ENCODE results near the gene U2SURP.

U2SURP gene

GRCh38 chr3:143083781-143084180 is 82.4 kb downstream of the U2SURP start:
- Histone ChIP-seq H3K9me2 (replicated peaks; ENCODE audit: control insufficient read depth, low read length) (no peaks in the 10 kb centered on the region), H3F3A (ENCODE audit: control insufficient read depth, insufficient read depth) (no peaks in the 10 kb centered on the region), H3K4me2 (ENCODE audit: low read length) (no peak overlapping the region), H3K4me3 (ENCODE audit: low read length) (no peak overlapping the region), H3K4me1 (ENCODE audit: control insufficient read depth, low read length) (peaks cover 33% of the 10 kb centered on the region), H3K27me3 (ENCODE audit: control insufficient read depth, low read length) (no peaks in the 10 kb centered on the region), H3K79me2 (ENCODE audit: control insufficient read depth, low read length) (no peaks in the 10 kb centered on the region), H3K36me3 (ENCODE audit: control insufficient read depth, low read length) (no peaks in the 10 kb centered on the region), H3K9me3 (ENCODE audit: control insufficient read depth, insufficient read depth, low read length) (no peaks in the 10 kb centered on the region), H4K20me1 (ENCODE audit: control insufficient read depth, insufficient read depth, low read depth, low read length) (no peaks in the 10 kb centered on the region), H3K27ac (ENCODE audit: low read depth, low read length) (no peak overlapping the region)
- TF ChIP-seq EZH2phosphoT487 (IDR thresholded peaks at IDR 0.05; ENCODE audit: borderline replicate concordance, low read length) (no peak), CTCF (IDR thresholded peaks at IDR 0.05; ENCODE audit: low read depth, low read length, poor library complexity, severe bottlenecking) (no peak)

- no peaks in the 10 kb centered on the region for H3F3A ChIP-seq (ENCODE audit: control insufficient read depth, insufficient read depth)
- H4K20me1 ChIP-seq (ENCODE audit: control insufficient read depth, insufficient read depth, low read depth, low read length), result no peaks in the 10 kb centered on the region
- H3K4me3 ChIP-seq (ENCODE audit: low read length), result no peak overlapping the region
- no peaks in the 10 kb centered on the region for H3K79me2 ChIP-seq (ENCODE audit: control insufficient read depth, low read length)
- peaks cover 33% of the 10 kb centered on the region for H3K4me1 ChIP-seq (ENCODE audit: control insufficient read depth, low read length)
- H3K27me3 ChIP-seq (ENCODE audit: control insufficient read depth, low read length), result no peaks in the 10 kb centered on the region
- no peak overlapping the region for H3K27ac ChIP-seq (ENCODE audit: low read depth, low read length)
- no peaks in the 10 kb centered on the region for H3K9me2 ChIP-seq (replicated peaks; ENCODE audit: control insufficient read depth, low read length)
- H3K9me3 ChIP-seq (ENCODE audit: control insufficient read depth, insufficient read depth, low read length), result no peaks in the 10 kb centered on the region
- no peaks in the 10 kb centered on the region for H3K36me3 ChIP-seq (ENCODE audit: control insufficient read depth, low read length)
- no peak overlapping the region for H3K4me2 ChIP-seq (ENCODE audit: low read length)
- TF ChIP-seq EZH2phosphoT487 (IDR thresholded peaks at IDR 0.05; ENCODE audit: borderline replicate concordance, low read length), result no peak
Observed at GRCh38 chr3:143084856-143085731, 83.7 kb downstream of the U2SURP start.

- Histone ChIP-seq H4K20me1 (ENCODE audit: control insufficient read depth, insufficient read depth, low read depth, low read length) (no peaks in the 10 kb centered on the region), H3K4me3 (ENCODE audit: low read length) (no peak overlapping the region), H3K4me2 (ENCODE audit: low read length) (no peak overlapping the region), H3K4me1 (ENCODE audit: control insufficient read depth, low read length) (peaks cover 13% of the 10 kb centered on the region), H3K9me2 (replicated peaks; ENCODE audit: control insufficient read depth, low read length) (no peaks in the 10 kb centered on the region), H3K27ac (ENCODE audit: low read depth, low read length) (no peak overlapping the region), H3K27me3 (ENCODE audit: control insufficient read depth, low read length) (no peaks in the 10 kb centered on the region), H3F3A (ENCODE audit: control insufficient read depth, insufficient read depth) (no peaks in the 10 kb centered on the region), H3K79me2 (ENCODE audit: control insufficient read depth, low read length) (no peaks in the 10 kb centered on the region), H3K36me3 (ENCODE audit: control insufficient read depth, low read length) (no peaks in the 10 kb centered on the region), H3K9me3 (ENCODE audit: control insufficient read depth, insufficient read depth, low read length) (no peaks in the 10 kb centered on the region)
- no peak for TF ChIP-seq CTCF (IDR thresholded peaks at IDR 0.05; ENCODE audit: low read depth, low read length, poor library complexity, severe bottlenecking)
- TF ChIP-seq EZH2phosphoT487 (IDR thresholded peaks at IDR 0.05; ENCODE audit: borderline replicate concordance, low read length), result no peak
Observed at GRCh38 chr3:143088835-143089234, 87.5 kb downstream of the U2SURP start.

GRCh38 chr3:143089965-143090364 is 88.6 kb downstream of the U2SURP start:
- Histone ChIP-seq H3K4me1 (ENCODE audit: control insufficient read depth, low read length) (peaks cover 4% of the 10 kb centered on the region), H3K79me2 (ENCODE audit: control insufficient read depth, low read length) (no peaks in the 10 kb centered on the region), H4K20me1 (ENCODE audit: control insufficient read depth, insufficient read depth, low read depth, low read length) (no peaks in the 10 kb centered on the region), H3K27ac (ENCODE audit: low read depth, low read length) (no peak overlapping the region), H3K36me3 (ENCODE audit: control insufficient read depth, low read length) (no peaks in the 10 kb centered on the region), H3K4me3 (ENCODE audit: low read length) (no peak overlapping the region), H3K9me2 (replicated peaks; ENCODE audit: control insufficient read depth, low read length) (no peaks in the 10 kb centered on the region), H3F3A (ENCODE audit: control insufficient read depth, insufficient read depth) (no peaks in the 10 kb centered on the region), H3K4me2 (ENCODE audit: low read length) (no peak overlapping the region), H3K27me3 (ENCODE audit: control insufficient read depth, low read length) (no peaks in the 10 kb centered on the region), H3K9me3 (ENCODE audit: control insufficient read depth, insufficient read depth, low read length) (no peaks in the 10 kb centered on the region)
- TF ChIP-seq EZH2phosphoT487 (IDR thresholded peaks at IDR 0.05; ENCODE audit: borderline replicate concordance, low read length) (no peak), CTCF (IDR thresholded peaks at IDR 0.05; ENCODE audit: low read depth, low read length, poor library complexity, severe bottlenecking) (no peak)

Measured in DOHH2 (cell line).